Peyer's patch (tissue), 4 donors: ENCODE measurements around the gene MYMX. TPM values are rescaled to one million over a fixed set of nuclear protein-coding genes. Genes with fewer than 3 reads are reported as not detected.

ENCODE experiments used
- DNase-seq, 3 donors: peaks; one replicate each; pipeline ENCODE4 v3.0.0-alpha.2; 2017 to 2019
- H3K27ac ChIP-seq, 4 donors: fragments of 200-600 bp; sonication (generic); one replicate each; pipeline ENCODE4 v1.5.1; 2016 to 2019
- H3K27me3 ChIP-seq, 2 donors: fragments of 200-600 bp; sonication (generic); one replicate each; pipeline ENCODE4 v1.5.1; 2019
- H3K36me3 ChIP-seq, 3 donors: fragments of 200-600 bp; sonication (generic); one replicate each; pipeline ENCODE4 v1.5.1; 2016 to 2019
- H3K4me1 ChIP-seq, 4 donors: fragments of 200-600 bp; sonication (generic); one replicate each; pipeline ENCODE4 v1.5.1; 2016 to 2019
- H3K4me3 ChIP-seq, 4 donors: fragments of 200-600 bp; sonication (generic); 1 replicate in 3 of 4; 2 replicates in 1 of 4; pipeline ENCODE4 v1.5.1; 2016 to 2019; ENCODE audit warnings: mild to moderate bottlenecking in 1 of 4
- H3K9me3 ChIP-seq, 4 donors: fragments of 200-600 bp; sonication (generic); one replicate each; pipeline ENCODE4 v1.5.1; 2016 to 2019; ENCODE audit warnings: mild to moderate bottlenecking in 1 of 4
- POLR2A ChIP-seq, 2 donors: fragments of 450-650 bp; IDR thresholded peaks; one replicate each; pipeline ENCODE4 v1.5.1; 2017; ENCODE audit warnings: antibody characterized with exemption in 2 of 2, mild to moderate bottlenecking in 2 of 2, moderate library complexity in 2 of 2
- total RNA-seq, 4 donors: library from RNA; depleted of rRNA; stranded (reverse); fragments of >200 nt; gene quantifications; one replicate each; pipeline ENCODE4 v1.1.0, GENCODE V29; 2016
- TF ChIP-seq, protein P1 (sequence below), 6 experiments: fragments of 450-650 bp in 4 of 6; fragments of 200-600 bp in 2 of 6; sonication (generic) in 1 of 6; IDR thresholded peaks; one replicate each; pipeline ENCODE4 v1.5.1; 2017 to 2019; ENCODE audit warnings: antibody characterized with exemption in 6 of 6, mild to moderate bottlenecking in 3 of 6, moderate library complexity in 1 of 6

MYMX gene
- total RNA-seq, 4 donors from 2014 or later = not detected

DNA sequence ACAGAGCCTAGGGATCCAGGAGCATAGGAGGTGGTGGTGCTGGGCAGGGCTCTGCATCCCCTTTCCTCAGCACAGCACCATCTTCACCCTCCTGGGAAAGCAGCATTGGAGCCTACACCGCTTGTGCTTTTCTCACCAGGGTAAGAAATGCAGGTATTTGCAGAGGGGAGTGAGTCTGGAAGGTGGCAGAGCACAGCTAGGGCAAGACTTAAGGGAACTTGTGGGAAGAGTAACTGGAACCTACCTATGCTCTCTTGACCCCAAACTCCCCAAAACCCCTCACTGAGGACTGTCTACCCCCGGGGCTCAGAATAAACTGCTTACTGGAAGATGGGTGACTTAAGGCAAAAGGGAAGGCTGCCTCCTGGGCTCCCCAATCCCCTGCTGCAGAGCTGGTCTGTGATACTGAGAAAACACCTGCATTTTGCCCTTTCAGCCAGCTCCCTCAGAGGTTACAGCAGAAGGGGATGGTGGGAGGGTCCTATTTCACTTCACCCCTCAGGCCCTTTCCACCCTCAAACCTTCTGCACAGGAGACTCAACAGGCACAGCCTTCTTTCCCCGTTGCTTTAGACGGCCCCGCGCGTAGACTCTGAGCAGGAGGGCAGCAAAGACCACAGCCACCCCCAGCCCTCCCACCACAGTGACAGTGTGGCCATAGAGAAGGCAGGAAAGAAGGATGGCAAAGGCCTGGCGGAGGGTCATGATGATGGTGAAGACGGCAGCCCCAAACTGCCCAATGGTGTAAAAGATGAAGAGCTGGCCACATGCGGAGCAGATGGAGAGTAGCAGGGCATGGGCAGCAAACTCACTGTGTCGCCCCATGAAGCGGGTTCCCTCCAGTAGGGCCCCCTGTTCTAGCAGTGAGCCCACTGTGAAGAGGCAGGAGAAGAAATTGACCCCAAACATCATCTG, 37.7 kb downstream of the MYMX start:
- no peak for DNase-seq
- H3K27ac ChIP-seq = no peak overlapping the region
- peaks cover 0 to 65% (median 0%) of the 10 kb centered on the region in 3 donors for H3K36me3 ChIP-seq
- no peak overlapping the region for H3K4me3 ChIP-seq
- TF ChIP-seq, protein P1, sequence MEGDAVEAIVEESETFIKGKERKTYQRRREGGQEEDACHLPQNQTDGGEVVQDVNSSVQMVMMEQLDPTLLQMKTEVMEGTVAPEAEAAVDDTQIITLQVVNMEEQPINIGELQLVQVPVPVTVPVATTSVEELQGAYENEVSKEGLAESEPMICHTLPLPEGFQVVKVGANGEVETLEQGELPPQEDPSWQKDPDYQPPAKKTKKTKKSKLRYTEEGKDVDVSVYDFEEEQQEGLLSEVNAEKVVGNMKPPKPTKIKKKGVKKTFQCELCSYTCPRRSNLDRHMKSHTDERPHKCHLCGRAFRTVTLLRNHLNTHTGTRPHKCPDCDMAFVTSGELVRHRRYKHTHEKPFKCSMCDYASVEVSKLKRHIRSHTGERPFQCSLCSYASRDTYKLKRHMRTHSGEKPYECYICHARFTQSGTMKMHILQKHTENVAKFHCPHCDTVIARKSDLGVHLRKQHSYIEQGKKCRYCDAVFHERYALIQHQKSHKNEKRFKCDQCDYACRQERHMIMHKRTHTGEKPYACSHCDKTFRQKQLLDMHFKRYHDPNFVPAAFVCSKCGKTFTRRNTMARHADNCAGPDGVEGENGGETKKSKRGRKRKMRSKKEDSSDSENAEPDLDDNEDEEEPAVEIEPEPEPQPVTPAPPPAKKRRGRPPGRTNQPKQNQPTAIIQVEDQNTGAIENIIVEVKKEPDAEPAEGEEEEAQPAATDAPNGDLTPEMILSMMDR (IDR thresholded peaks at IDR 0.05) = no peak
- no peak for TF ChIP-seq POLR2A (IDR thresholded peaks at IDR 0.05)
- H3K27me3 ChIP-seq = no peaks in the 10 kb centered on the region
- H3K9me3 ChIP-seq = no peaks in the 10 kb centered on the region
- peaks cover 4 to 38% (median 7%) of the 10 kb centered on the region in 4 donors for H3K4me1 ChIP-seq

DNA sequence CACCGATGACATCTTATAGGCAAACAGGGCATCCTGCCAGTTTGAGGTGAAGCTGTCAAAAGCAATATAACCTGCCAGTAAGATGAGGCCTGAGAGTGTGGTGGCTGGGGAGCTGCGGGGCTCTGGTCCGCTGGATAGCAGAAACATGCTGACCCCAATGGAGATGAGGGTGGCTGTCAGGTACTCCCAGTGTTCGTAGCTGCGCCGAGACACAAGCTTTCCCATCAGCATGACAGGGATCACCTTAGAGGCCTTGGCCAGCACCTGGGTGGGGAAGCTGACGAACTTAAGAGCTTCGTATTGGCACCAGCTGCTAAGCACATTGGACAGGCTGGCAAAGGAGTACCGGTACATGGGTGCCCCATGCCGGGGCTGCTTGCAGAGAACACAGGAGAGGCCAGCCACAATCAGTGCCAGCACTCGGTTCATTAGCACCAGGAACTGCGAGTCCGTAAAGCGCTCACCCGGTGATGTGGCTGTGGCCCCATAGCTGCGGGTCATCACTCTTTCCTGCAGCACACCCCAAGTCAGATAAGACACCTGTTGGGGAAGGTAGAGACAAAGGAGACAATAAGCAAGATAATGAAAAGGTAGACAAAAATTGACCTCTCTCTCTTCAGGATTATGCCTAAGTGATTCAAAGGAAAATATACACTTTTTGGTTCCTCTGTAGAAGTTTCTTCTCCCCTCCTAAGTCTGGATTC, 38.5 kb downstream of the MYMX start:
- peaks cover 4 to 30% (median 9%) of the 10 kb centered on the region in 4 donors for H3K4me1 ChIP-seq
- peaks cover 0 to 65% (median 0%) of the 10 kb centered on the region in 3 donors for H3K36me3 ChIP-seq
- H3K27ac ChIP-seq = peak overlapping the region in 1 of 4 donors; percentile 99
- TF ChIP-seq POLR2A (IDR thresholded peaks at IDR 0.05) = no peak
- TF ChIP-seq, protein P1 (IDR thresholded peaks at IDR 0.05) = no peak
- H3K4me3 ChIP-seq = no peak overlapping the region
- no peaks in the 10 kb centered on the region for H3K27me3 ChIP-seq
- DNase-seq = no peak
- no peaks in the 10 kb centered on the region for H3K9me3 ChIP-seq

DNA sequence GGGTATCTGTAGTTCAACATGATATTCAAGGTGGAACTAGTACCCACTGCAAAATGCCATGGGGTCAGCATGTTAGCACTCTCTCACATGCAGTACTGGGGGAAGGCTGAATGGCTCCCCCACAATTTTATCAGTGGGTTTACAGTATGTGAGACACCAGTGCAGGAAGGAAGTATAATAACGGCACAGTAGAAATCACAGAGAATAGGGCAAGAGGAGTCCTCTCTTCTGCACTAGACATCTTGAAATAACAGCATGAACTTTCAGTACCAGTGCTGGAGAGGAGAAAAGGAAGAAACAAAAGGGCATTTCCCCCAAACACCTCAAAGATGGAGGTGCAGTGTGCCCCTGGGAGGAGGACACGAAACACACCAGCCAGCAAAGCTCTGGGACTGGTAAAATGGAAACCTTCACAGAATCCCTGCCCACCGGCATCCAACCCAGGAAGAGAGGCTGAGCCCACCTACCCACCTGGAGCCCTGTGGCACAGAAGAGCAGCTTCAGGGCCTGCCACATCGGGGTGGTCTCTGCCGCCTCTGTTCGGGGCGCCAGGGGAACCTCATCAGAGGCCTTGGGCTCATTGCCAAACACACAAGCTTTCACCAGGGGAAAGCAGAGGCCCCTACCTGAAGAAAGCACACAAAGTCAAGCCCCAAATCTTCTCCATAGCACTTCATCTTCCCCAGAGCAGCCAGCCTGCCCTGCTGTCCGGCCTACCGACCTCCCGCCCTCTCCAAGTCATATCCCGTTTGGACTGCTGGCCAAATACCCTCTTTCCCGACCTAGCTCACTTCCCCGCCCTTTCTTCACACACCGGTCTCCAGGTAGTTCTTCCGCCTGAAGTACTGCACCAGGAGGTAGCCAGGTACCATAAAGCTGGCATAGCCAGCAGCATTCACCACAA, 39.4 kb downstream of the MYMX start:
- Histone ChIP-seq H3K4me1 (peaks cover 4 to 22% (median 9%) of the 10 kb centered on the region in 4 donors), H3K27ac (peak overlapping the region; percentile 90 to 99 (median 92)), H3K36me3 (peaks cover 0 to 59% (median 0%) of the 10 kb centered on the region in 3 donors), H3K4me3 (peak overlapping the region; percentile 91 to 95 (median 92)), H3K27me3 (no peaks in the 10 kb centered on the region), H3K9me3 (no peaks in the 10 kb centered on the region)
- TF ChIP-seq, protein P1 (IDR thresholded peaks at IDR 0.05) = no peak
- TF ChIP-seq POLR2A (IDR thresholded peaks at IDR 0.05) = no peak
- no peak for DNase-seq

DNA sequence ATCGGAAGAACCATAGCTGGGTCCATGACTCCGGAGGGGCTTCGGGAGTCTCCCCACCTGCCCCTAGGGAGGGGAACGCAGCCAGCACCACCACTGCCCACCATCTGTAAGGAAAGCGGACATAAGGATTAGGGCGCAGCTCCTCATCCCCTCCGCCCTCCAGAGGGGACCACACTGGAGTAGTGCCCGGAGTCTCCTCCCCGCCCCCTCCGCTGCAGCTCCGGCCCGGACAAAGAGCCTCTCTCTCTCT, 40.0 kb downstream of the MYMX start:
- no peak for DNase-seq
- Histone ChIP-seq H3K27me3 (no peaks in the 10 kb centered on the region), H3K36me3 (peaks cover 0 to 57% (median 0%) of the 10 kb centered on the region in 3 donors), H3K4me1 (peaks cover 4 to 22% (median 9%) of the 10 kb centered on the region in 4 donors), H3K9me3 (no peaks in the 10 kb centered on the region), H3K27ac (peak overlapping the region; percentile 90 to 99 (median 92)), H3K4me3 (peak overlapping the region; percentile 91 to 95 (median 92))
- no peak for TF ChIP-seq POLR2A (IDR thresholded peaks at IDR 0.05)
- TF ChIP-seq, protein P1 (IDR thresholded peaks at IDR 0.05) = no peak
